Neural progenitor cell (in vitro differentiated cells): ENCODE measurements around the gene SPTBN1.

Experiments
- EZH2 ChIP-seq: fragments of 200-600 bp; sonication (generic); IDR thresholded peaks from 2 replicates; pipeline ENCODE4 v1.6.1; 2017; ENCODE audit warnings: antibody characterized with exemption, mild to moderate bottlenecking, moderate library complexity
- EZH2phosphoT487 ChIP-seq: fragments of 200-600 bp; sonication (generic); IDR thresholded peaks from 2 replicates; pipeline ENCODE4 v1.6.1; 2017; ENCODE audit warnings: antibody characterized with exemption
- TF ChIP-seq, protein P1 (sequence below): fragments of 200-600 bp; sonication (generic); IDR thresholded peaks from 2 replicates; pipeline ENCODE4 v1.5.1; 2017; ENCODE audit warnings: antibody characterized with exemption, mild to moderate bottlenecking

DNA sequence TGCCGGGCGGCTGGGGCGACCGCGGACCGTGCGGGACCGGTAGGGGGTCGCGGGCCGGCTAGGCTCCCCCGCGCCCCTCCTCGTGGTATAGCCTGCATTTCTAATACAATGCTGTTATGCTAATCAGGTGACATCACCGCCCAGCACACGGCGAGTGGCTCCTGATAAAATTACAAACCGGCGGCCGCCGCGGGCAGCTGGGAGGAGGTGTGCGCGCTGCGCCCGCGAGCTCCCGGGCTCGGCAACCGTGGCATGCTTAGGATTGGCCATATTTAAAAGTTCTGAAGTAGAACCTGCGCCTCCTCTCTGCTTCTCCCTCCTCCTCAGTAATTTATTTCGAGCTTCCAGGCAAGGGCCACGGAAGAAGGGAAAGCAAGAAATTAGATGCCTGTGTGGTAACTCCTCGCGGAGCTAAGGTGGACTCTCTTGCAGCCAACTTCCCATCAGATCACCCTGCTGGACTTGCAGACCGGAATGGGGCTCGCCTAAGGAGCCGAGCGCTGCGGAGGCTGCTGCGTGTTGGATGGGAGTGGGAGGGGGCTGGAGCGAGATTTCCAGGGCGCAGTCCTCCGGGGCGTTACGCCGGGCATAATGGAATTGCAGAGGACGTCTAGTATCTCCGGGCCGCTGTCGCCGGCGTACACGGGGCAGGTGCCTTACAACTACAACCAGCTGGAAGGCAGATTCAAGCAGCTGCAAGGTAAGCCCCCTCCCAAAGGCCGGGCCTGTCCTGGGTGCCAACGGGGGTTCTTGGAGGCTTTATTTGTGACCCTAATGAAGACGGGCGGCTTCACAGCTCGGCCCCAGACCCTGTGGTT, 102.3 kb downstream of the SPTBN1 start:
- no peak for TF ChIP-seq EZH2phosphoT487
- TF ChIP-seq, protein P1, sequence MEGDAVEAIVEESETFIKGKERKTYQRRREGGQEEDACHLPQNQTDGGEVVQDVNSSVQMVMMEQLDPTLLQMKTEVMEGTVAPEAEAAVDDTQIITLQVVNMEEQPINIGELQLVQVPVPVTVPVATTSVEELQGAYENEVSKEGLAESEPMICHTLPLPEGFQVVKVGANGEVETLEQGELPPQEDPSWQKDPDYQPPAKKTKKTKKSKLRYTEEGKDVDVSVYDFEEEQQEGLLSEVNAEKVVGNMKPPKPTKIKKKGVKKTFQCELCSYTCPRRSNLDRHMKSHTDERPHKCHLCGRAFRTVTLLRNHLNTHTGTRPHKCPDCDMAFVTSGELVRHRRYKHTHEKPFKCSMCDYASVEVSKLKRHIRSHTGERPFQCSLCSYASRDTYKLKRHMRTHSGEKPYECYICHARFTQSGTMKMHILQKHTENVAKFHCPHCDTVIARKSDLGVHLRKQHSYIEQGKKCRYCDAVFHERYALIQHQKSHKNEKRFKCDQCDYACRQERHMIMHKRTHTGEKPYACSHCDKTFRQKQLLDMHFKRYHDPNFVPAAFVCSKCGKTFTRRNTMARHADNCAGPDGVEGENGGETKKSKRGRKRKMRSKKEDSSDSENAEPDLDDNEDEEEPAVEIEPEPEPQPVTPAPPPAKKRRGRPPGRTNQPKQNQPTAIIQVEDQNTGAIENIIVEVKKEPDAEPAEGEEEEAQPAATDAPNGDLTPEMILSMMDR, result no peak
- no peak for TF ChIP-seq EZH2
